ENCODE measurements around the gene ADGRB2.

Gene ADGRB2

GRCh38 chr1:31748365-31748764, 15.8 kb downstream of the ADGRB2 start:
- FAIRE-seq: no peak

- FAIRE-seq: no peak
Measured at GRCh38 chr1:31747304-31747703, 16.8 kb downstream of the ADGRB2 start.

- no peak for FAIRE-seq
Measured at GRCh38 chr1:31746687-31747086, 17.5 kb downstream of the ADGRB2 start.

- no peak for FAIRE-seq
Measured at GRCh38 chr1:31745946-31746670, 18.0 kb downstream of the ADGRB2 start.

GRCh38 chr1:31745096-31745945, 18.8 kb downstream of the ADGRB2 start:
- peak; percentile 78 for FAIRE-seq

GRCh38 chr1:31744165-31744888, 19.8 kb downstream of the ADGRB2 start:
- no peak for FAIRE-seq

- no peak for FAIRE-seq
Measured at GRCh38 chr1:31742462-31743212, 21.5 kb downstream of the ADGRB2 start.

- FAIRE-seq: no peak
Measured at GRCh38 chr1:31739346-31739745, 24.8 kb downstream of the ADGRB2 start.

- no peak for FAIRE-seq
Measured at GRCh38 chr1:31736675-31737074, 27.5 kb downstream of the ADGRB2 start.

- FAIRE-seq: no peak
Measured at GRCh38 chr1:31735571-31735970, 28.6 kb downstream of the ADGRB2 start.

GRCh38 chr1:31734582-31735107, 29.5 kb downstream of the ADGRB2 start:
- no peak for FAIRE-seq

GRCh38 chr1:31733389-31734219, 30.5 kb downstream of the ADGRB2 start:
- FAIRE-seq: no peak

- FAIRE-seq: no peak
Measured at GRCh38 chr1:31732751-31733289, 31.3 kb downstream of the ADGRB2 start.

- FAIRE-seq: no peak
Measured at GRCh38 chr1:31732343-31732742, 31.8 kb downstream of the ADGRB2 start.

GRCh38 chr1:31731049-31731565, 33.0 kb downstream of the ADGRB2 start:
- no peak for FAIRE-seq

GRCh38 chr1:31730336-31731048, 33.6 kb downstream of the ADGRB2 start:
- FAIRE-seq: no peak

- FAIRE-seq: no peak
Measured at GRCh38 chr1:31727849-31728248, 36.3 kb downstream of the ADGRB2 start.

GRCh38 chr1:31727195-31727594, 36.9 kb downstream of the ADGRB2 start:
- FAIRE-seq: no peak

GRCh38 chr1:31726715-31727114, 37.4 kb downstream of the ADGRB2 start:
- FAIRE-seq: no peak
